ENCODE measurements around the gene RSAD2. TPM values are rescaled to one million over a fixed set of nuclear protein-coding genes. Genes with fewer than 3 reads are reported as not detected.

Gene RSAD2
- polyA plus RNA-seq, 2 of the 4 experiments (the other 2 are of a cell fraction), result 0.03 to 0.06 TPM

DNA sequence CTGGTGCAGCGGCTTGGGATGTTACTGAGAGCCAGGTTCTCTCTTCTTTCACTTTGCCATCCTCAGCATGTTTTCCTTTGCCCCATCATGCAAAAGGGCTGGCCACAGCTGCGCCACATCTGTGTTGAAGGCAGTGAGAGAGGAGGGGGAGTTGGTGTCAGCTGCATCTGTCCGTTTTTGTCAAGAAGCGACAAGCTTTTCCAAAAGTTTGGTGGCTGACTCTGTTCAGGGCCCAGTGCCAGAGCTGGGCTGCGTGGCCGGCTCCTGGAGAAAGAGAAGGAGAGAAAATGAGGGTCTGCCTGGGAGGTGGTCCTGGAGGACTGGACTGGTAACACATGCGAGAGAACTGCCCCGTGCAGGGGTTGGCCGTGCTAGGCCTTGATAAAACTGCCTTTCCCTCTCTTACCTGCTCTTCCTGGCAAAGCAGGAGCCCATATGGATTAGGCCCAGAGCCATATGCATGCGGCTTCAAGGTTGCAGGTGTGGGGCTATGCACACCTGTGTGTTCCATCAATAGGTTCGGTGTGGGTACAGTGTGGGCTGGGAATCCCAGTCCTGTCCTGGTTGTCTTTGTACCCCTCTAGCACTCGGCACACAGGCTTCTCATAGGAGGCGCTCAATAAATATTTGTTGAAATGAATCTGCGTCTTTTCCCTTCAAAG is 48.6 kb downstream of the RSAD2 start:
- no peak overlapping the region for H3K4me2 ChIP-seq
- H3K4me1 ChIP-seq, result no peaks in the 10 kb centered on the region
- ChIA-PET CTCF (interaction anchor here (0.8 kb wide), 1 partner anchor 10 kb away, joined by 4 read pairs; no protein-coding TSS in a partner anchor), POLR2A (no interaction called here)
- TF ChIP-seq MAFK (IDR thresholded peaks at IDR 0.05; ENCODE audit: partially characterized antibody), result no peak
- no peak for TF ChIP-seq GATA3 (IDR thresholded peaks at IDR 0.05; ENCODE audit: borderline replicate concordance)
- TF ChIP-seq CHD2 (IDR thresholded peaks at IDR 0.05; ENCODE audit: low read length, partially characterized antibody), result no peak
- no peak for TF ChIP-seq FOSL2 (IDR thresholded peaks at IDR 0.05)
- TF ChIP-seq FOSL2 (CRISPR knock-in tag; IDR thresholded peaks at IDR 0.05), result no peak
- TF ChIP-seq ZC3H11A (IDR thresholded peaks at IDR 0.05), result no peak
- TF ChIP-seq, protein P1, sequence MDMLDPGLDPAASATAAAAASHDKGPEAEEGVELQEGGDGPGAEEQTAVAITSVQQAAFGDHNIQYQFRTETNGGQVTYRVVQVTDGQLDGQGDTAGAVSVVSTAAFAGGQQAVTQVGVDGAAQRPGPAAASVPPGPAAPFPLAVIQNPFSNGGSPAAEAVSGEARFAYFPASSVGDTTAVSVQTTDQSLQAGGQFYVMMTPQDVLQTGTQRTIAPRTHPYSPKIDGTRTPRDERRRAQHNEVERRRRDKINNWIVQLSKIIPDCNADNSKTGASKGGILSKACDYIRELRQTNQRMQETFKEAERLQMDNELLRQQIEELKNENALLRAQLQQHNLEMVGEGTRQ (IDR thresholded peaks at IDR 0.05), result no peak
- H3K9me3 ChIP-seq, result no peaks in the 10 kb centered on the region
- H3K4me3 ChIP-seq, result no peak overlapping the region
- FAIRE-seq (no peak), DNase-seq (ENCODE audit: low read depth in 1 of 2, low spot score in 1 of 2) (no peak), ATAC-seq (no peak)
- WGBS (ENCODE audit: missing lambda C conversion rate), result 88% methylated on average over 14 of the region's 14 CpGs
- no peak overlapping the region for H3K27ac ChIP-seq

DNA sequence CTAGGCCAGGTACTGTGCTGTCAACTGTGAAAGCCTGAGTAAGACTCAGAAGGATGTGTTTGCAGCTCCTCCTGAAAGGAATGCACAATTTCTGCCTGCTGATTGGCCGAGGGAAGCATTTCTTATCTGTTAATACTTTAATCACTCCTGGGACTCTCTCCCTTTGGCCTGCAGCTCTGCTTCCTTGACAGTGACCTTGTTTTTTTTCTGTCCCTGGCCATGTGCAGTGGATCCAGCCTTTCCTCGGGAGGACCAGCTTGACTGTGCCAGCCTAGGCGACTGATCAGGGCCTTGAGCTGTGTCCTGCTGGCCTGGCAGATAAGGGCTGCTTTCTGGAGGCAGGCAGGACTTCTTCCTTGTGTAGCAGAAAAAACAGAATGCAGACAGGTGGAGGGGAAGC is 49.6 kb downstream of the RSAD2 start:
- no peaks in the 10 kb centered on the region for H3K9me3 ChIP-seq
- DNase-seq (ENCODE audit: low read depth in 1 of 2, low spot score in 1 of 2) (no peak), FAIRE-seq (no peak), ATAC-seq (no peak)
- no peak for TF ChIP-seq CBX8 (IDR thresholded peaks at IDR 0.05)
- no peak for TF ChIP-seq JUNB (IDR thresholded peaks at IDR 0.05)
- no peak for TF ChIP-seq CEBPB (IDR thresholded peaks at IDR 0.05)
- TF ChIP-seq RFX5 (IDR thresholded peaks at IDR 0.05), result no peak
- TF ChIP-seq KDM1A (IDR thresholded peaks at IDR 0.05; ENCODE audit: low read depth), result no peak
- no peak for TF ChIP-seq CBX2 (IDR thresholded peaks at IDR 0.05; ENCODE audit: borderline replicate concordance, low read depth)
- POLR2A ChIA-PET, result interaction anchor here (0.6 kb wide), 1 partner anchor 67 kb away, joined by 3 read pairs; no protein-coding TSS in a partner anchor
- 82% methylated on average over 3 of the region's 3 CpGs for WGBS (ENCODE audit: missing lambda C conversion rate)
- CTCF ChIA-PET, result interaction anchor here (1.9 kb wide), 1 partner anchor 10 kb away, joined by 5 read pairs; no protein-coding TSS in a partner anchor
- no peak overlapping the region for H3K4me2 ChIP-seq
- no peaks in the 10 kb centered on the region for H3K4me1 ChIP-seq
- H3K4me3 ChIP-seq, result no peak overlapping the region
- no peak overlapping the region for H3K27ac ChIP-seq

- CTCF ChIA-PET, result interaction anchor here (1.9 kb wide), 1 partner anchor 11 kb away, joined by 5 read pairs; no protein-coding TSS in a partner anchor
Measured at GRCh38 chr2:6927753-6928152, 50.2 kb downstream of the RSAD2 start.

More at GRCh38 chr2:6927753-6928152, 50.2 kb downstream of the RSAD2 start:
- Histone ChIP-seq H3K27ac (no peak overlapping the region), H3K4me2 (no peak overlapping the region), H3K4me1 (no peaks in the 10 kb centered on the region), H3K4me3 (no peak overlapping the region), H3K9me3 (no peaks in the 10 kb centered on the region)
- POLR2A ChIA-PET, result interaction anchor here (0.6 kb wide), 1 partner anchor 66 kb away, joined by 3 read pairs; no protein-coding TSS in a partner anchor
- FAIRE-seq (no peak), ATAC-seq (no peak), DNase-seq (ENCODE audit: low read depth in 1 of 2, low spot score in 1 of 2) (no peak)
- 78% methylated on average over 3 of the region's 3 CpGs for WGBS (ENCODE audit: missing lambda C conversion rate)
- TF ChIP-seq RNF2 (IDR thresholded peaks at IDR 0.05; ENCODE audit: borderline replicate concordance, low read depth) (no peak), RFX5 (IDR thresholded peaks at IDR 0.05) (no peak), CBX2 (IDR thresholded peaks at IDR 0.05; ENCODE audit: borderline replicate concordance, low read depth) (no peak), PHF8 (IDR thresholded peaks at IDR 0.05; ENCODE audit: borderline replicate concordance, low read depth) (no peak), POLR2AphosphoS2 (conservative IDR thresholded peaks at IDR 0.05; ENCODE audit: low read length) (no peak), TFCP2L1 (CRISPR knock-in tag; IDR thresholded peaks at IDR 0.05) (no peak), BHLHE40 (IDR thresholded peaks at IDR 0.05; ENCODE audit: low read depth, low read length) (no peak), EP300 (IDR thresholded peaks at IDR 0.05) (no peak), JUNB (IDR thresholded peaks at IDR 0.05) (no peak), ZFP36 (IDR thresholded peaks at IDR 0.05; ENCODE audit: borderline replicate concordance, partially characterized antibody) (no peak), RAD21 (conservative IDR thresholded peaks at IDR 0.05 in 1 of 2, IDR thresholded peaks at IDR 0.05 in 1 of 2) (no peak), GATA3 (IDR thresholded peaks at IDR 0.05; ENCODE audit: borderline replicate concordance) (no peak), REST (IDR thresholded peaks at IDR 0.05) (no peak), CEBPB (IDR thresholded peaks at IDR 0.05) (no peak), JUN (IDR thresholded peaks at IDR 0.05) (no peak)
- TF ChIP-seq, protein P2, sequence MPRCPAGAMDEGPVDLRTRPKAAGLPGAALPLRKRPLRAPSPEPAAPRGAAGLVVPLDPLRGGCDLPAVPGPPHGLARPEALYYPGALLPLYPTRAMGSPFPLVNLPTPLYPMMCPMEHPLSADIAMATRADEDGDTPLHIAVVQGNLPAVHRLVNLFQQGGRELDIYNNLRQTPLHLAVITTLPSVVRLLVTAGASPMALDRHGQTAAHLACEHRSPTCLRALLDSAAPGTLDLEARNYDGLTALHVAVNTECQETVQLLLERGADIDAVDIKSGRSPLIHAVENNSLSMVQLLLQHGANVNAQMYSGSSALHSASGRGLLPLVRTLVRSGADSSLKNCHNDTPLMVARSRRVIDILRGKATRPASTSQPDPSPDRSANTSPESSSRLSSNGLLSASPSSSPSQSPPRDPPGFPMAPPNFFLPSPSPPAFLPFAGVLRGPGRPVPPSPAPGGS (IDR thresholded peaks at IDR 0.05), result no peak
- TF ChIP-seq, protein P1 (IDR thresholded peaks at IDR 0.05), result no peak
